Nephron (organoid): ENCODE data around the gene KIAA0040.
A peak's percentile ranks its signal among the peaks of the same experiment; 100 is the strongest.

ENCODE experiments used
- H3K27ac Mint-ChIP-seq, 3 experiments: 2 replicates each; pipeline ENCODE4 v1.8.0; 2020; ENCODE audit warnings: mixed read lengths in 3 of 3, mild to moderate bottlenecking in 2 of 3, moderate library complexity in 1 of 3
- H3K27me3 Mint-ChIP-seq: 2 replicates; pipeline ENCODE4 v1.8.0; 2021; ENCODE audit warnings: low read depth, mild to moderate bottlenecking, moderate library complexity, mixed read lengths
- H3K36me3 Mint-ChIP-seq: 2 replicates; pipeline ENCODE4 v1.8.0; 2020; ENCODE audit warnings: low read depth, mixed read lengths
- H3K4me1 Mint-ChIP-seq: 2 replicates; pipeline ENCODE4 v1.8.0; 2020; ENCODE audit warnings: mixed read lengths
- H3K4me3 Mint-ChIP-seq, 3 experiments: 2 replicates each; pipeline ENCODE4 v1.8.0; 2020; ENCODE audit warnings: mild to moderate bottlenecking in 3 of 3, mixed read lengths in 3 of 3, moderate library complexity in 2 of 3
- H3K9me3 Mint-ChIP-seq: 2 replicates; pipeline ENCODE4 v1.8.0; 2020; ENCODE audit warnings: mixed read lengths
- CTCF ChIP-seq, 3 experiments: fragments of 200-600 bp; sonication (generic); IDR thresholded peaks; one replicate each; pipeline ENCODE4 v1.5.0; 2021; ENCODE audit warnings: antibody characterized with exemption in 3 of 3; ENCODE audit not compliant: unreplicated experiment in 3 of 3

The KIAA0040 gene

DNA sequence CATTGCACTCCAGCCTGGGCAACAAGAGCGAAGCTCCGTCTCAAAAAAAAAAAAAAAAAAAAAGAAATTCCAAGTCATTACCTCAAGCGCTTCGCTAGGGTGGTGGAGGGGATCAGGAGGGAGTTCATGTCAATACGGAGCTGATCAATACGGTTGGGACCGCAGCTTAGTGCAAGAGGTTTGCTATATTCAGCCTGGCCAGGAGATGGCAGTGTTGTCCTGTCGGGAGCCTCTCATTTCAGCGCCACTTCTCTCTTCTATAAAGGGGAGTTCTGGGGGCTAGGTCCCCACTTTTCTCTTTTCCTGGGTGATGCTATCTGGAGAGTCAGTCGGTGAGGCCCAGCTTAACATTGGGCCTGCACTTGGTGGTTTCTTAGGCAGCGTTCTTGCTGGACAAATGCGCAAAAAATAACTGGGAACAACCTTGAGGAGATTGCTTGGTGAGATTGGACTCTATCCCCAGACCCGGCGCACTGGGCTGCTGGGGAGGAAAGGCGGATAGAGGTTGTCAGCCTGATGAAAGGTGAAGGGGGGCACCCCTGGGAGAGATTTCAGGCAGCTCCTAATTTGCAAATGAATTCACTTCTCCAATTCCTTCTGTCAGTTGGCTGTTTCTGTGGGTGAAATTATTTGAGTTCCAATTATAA is 40.4 kb downstream of the KIAA0040 start:
- Mint-ChIP-seq H3K9me3 (no peaks in the 10 kb centered on the region), H3K36me3 (no peaks in the 10 kb centered on the region), H3K27ac (no peak overlapping the region), H3K4me1 (no peaks in the 10 kb centered on the region), H3K4me3 (no peak overlapping the region), H3K27me3 (peaks cover 54% of the 10 kb centered on the region)
- TF ChIP-seq CTCF (IDR thresholded peaks at IDR 0.05; ENCODE audit: unreplicated experiment in 3 of 3), result peak; percentile 86 to 90 (median 87)

DNA sequence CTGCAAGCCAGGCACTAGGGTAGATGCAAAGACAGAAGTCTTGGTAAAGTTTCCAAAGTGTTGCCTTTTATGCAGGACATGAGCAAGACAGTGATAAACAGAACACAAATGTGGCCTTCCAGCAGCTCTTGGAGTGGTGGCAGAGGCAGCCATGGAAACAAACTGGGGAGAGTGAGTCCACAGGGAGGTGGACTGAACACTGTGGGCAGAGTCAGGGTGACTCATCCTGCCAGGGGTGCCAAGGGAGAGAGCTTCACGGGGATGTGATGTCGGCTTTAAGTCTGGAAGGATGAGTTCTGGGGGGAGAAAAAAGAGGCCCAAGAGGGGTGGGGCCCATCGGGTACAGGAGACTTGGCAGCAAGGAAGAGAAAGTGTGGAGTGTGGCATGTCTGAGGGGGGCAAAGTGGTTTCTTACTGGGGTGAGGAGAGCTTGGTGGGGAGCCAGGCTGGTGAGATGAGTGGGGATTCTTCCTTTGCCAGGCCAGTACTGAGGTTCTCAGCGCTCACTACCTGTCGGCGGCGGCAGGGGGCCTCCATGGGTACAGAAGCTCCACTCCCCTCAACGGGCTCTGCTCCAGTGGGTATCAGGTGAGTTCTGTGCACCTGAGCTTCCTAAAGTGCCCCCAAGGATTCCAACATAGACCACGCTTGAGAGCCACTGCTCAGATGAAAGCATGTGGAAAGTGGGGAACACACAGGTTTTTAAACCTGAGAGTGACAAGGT is 41.8 kb downstream of the KIAA0040 start:
- no peak overlapping the region for H3K27ac Mint-ChIP-seq

DNA sequence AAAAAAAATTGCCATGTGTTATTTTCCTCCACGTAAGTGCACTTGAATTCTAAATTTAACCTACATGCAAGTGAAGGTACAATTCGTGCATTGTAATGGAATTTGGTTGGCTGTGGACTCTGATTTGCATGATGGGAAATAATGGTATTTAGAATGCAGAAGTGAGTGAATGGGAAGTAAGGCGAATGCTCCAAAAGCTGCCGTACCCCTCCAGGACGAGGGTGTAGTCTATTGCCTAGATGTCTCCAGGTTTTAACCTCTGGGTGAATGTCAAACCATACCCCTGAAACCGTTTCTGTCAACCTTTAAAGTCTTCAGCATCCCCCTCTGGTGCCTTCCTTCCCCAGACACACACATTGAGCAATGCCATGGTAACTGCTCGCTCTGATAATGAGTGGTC is 44.5 kb downstream of the KIAA0040 start:
- no peak for TF ChIP-seq CTCF (IDR thresholded peaks at IDR 0.05; ENCODE audit: unreplicated experiment in 3 of 3)
- H3K36me3 Mint-ChIP-seq, result no peaks in the 10 kb centered on the region
- no peak overlapping the region for H3K27ac Mint-ChIP-seq
- no peak overlapping the region for H3K4me3 Mint-ChIP-seq
- no peaks in the 10 kb centered on the region for H3K4me1 Mint-ChIP-seq
- H3K27me3 Mint-ChIP-seq, result peaks cover 52% of the 10 kb centered on the region
- H3K9me3 Mint-ChIP-seq, result no peaks in the 10 kb centered on the region

More for the DNA sequence above, 41.8 kb downstream of the KIAA0040 start:
- peaks cover 66% of the 10 kb centered on the region for H3K27me3 Mint-ChIP-seq
- TF ChIP-seq CTCF (IDR thresholded peaks at IDR 0.05; ENCODE audit: unreplicated experiment in 3 of 3), result no peak
- no peaks in the 10 kb centered on the region for H3K4me1 Mint-ChIP-seq
- no peaks in the 10 kb centered on the region for H3K9me3 Mint-ChIP-seq
- no peak overlapping the region for H3K4me3 Mint-ChIP-seq
- H3K36me3 Mint-ChIP-seq, result no peaks in the 10 kb centered on the region

DNA sequence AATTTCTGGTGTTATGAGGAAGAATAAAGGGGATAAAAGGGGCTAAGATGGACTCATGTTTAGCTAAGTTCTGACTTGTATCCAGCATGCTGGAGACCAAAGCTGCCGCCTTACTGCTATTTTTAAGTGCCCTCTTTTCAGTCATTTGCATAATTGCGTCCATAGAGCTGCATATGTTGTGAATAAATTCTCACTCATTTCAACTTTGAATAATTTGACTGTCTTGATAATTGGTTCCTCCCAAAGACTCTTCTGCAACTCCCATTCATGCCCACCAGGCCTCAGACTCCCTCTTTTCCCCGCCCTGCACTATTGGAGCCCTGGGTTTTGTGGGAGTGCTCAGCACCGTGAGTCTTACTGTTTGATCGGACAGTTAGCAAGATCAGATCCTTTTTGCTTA is 45.0 kb downstream of the KIAA0040 start:
- H3K4me3 Mint-ChIP-seq, result no peak overlapping the region
- H3K36me3 Mint-ChIP-seq, result no peaks in the 10 kb centered on the region
- H3K27me3 Mint-ChIP-seq, result peaks cover 47% of the 10 kb centered on the region
- TF ChIP-seq CTCF (IDR thresholded peaks at IDR 0.05; ENCODE audit: unreplicated experiment in 3 of 3), result no peak
- no peak overlapping the region for H3K27ac Mint-ChIP-seq
- H3K4me1 Mint-ChIP-seq, result no peaks in the 10 kb centered on the region
- H3K9me3 Mint-ChIP-seq, result no peaks in the 10 kb centered on the region

DNA sequence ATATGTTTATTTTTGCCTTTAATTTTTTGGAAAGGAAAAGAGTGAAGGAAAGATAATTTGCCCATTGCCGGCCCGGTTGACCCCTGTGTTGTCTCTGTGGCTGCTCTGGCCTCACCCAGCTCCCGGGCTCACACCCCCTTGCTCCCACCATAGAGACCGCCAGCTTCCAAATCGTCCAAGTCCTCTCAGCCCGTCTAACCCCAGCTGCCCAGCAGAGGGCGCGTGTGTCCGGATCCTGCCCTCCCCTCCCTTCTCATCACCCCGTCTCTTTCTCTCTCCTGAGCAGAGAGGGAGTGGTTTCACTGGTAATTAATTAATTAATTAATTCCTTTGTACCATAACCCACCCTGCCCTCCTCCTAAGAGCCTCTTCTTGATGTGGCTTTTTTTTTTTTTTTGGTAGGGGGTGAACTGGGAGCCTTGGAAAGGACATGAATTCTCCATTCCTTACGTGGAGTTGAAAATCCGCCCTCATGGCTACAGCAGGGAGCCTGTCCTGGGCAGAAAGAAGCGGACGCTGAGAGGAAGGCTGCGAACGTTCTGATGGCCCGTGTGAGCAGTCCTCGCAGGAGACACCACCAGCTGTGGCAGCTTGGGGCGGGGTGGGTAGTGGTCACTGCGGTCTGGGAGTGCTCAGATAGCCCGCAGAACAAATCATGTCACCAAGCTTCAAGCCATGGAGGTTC is 45.9 kb downstream of the KIAA0040 start:
- H3K4me1 Mint-ChIP-seq, result no peaks in the 10 kb centered on the region
- no peaks in the 10 kb centered on the region for H3K36me3 Mint-ChIP-seq
- H3K27ac Mint-ChIP-seq, result no peak overlapping the region
- peaks cover 38% of the 10 kb centered on the region for H3K27me3 Mint-ChIP-seq
- H3K9me3 Mint-ChIP-seq, result no peaks in the 10 kb centered on the region
- no peak overlapping the region for H3K4me3 Mint-ChIP-seq
- peak; percentile 75 to 78 (median 76) for TF ChIP-seq CTCF (IDR thresholded peaks at IDR 0.05; ENCODE audit: unreplicated experiment in 3 of 3)
